Posterior vena cava (tissue), 2 donors: ENCODE measurements around the gene TMEM255B. TPM values are rescaled to one million over a fixed set of nuclear protein-coding genes. Genes with fewer than 3 reads are reported as not detected.
"Not testable (repeated sequence)": the region's sequence is repeated elsewhere in the genome, so short reads cannot be mapped to it uniquely, and the experiment has no call there.

Experiments used
- DNase-seq: peaks from one replicate; pipeline ENCODE4 v3.0.0-alpha.2; 2020; ENCODE audit warnings: low spot score
- intact Hi-C, 2 donors: fragments of 100-400 bp; cut with DNase I; formaldehyde crosslinking; loops; one replicate each; pipeline versions ENCODE4 v1.14.1 to v1.14.2; 2022 to 2023
- long read RNA-seq, 2 donors: library from polyadenylated mRNA; unstranded; transcript quantifications; one replicate each; pipeline ENCODE4 v2.0.0, GENCODE V29; 2020 to 2021
- total RNA-seq, 2 donors: library from RNA; stranded (reverse); fragmentation: NEBNext Ultra II Directional; extraction: Animal tissue kit (Norgen Biotek cat#: 25700); gene quantifications; one replicate each; pipeline ENCODE4 v1.2.1, GENCODE V29; 2021
- donor health status: DM: yes; HTN: yes; CAD: no.
- donor health status: DM: yes; HTN: yes; CAD: no.

The TMEM255B gene
- total RNA-seq, result 10 to 100 TPM; 20.2 to 22.9 TPM
- long read RNA-seq, donor 1, full-length matches to known transcripts, result 1 of 4 reads
- long read RNA-seq, donor 1, partial matches to known transcripts, result 1 of 4 reads
- long read RNA-seq, donor 1, other reads (novel, unspliced or antisense), result 2 of 4 reads
- long read RNA-seq, donor 2, full-length matches to known transcripts, result 11 of 29 reads
- long read RNA-seq, donor 2, partial matches to known transcripts, result 0 of 29 reads
- long read RNA-seq, donor 2, other reads (novel, unspliced or antisense), result 18 of 29 reads

DNA sequence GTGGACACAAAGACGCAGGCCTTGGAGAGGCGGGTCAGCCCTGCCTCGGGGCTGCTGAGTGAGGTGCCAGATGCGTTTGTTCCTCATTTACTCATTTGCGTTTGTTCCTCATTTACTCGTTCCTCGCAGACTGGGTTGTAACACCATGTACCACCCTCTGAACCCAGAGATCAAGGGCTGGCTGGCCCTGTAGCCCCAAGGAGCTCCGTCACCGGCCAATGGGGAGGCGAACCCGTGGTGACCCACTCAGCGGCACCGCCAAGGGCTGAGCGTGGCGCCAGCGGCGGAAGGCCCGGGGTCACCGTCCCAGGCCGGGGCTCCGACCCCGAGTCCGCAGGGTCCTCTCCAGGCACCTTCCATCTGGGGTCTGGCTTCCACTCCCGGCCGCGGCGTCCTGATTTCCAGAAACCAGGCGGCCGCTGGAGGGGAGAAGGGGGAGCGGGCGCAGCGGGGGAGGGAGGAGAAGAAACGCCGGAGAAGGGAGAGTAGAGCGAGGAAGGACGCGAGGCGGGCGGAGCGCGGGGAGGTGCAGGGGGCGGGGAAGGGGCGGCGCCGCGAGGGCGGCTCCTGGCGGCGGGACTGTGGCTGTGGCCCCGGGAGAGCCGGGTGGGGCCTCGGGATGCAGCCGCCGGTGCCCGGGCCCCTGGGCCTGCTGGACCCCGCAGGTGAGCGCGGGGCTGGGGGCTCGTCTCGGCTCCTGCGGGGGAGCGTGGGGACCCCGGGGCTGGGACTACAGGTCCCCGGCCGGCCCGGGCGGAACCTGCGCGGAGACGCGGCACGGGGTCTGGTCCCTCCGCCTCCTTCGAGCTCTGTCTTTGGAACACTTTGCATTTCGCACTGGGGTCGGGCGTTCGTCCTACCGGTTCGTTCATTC is at the start of gene TMEM255B:
Gene TMEM255B, plus strand, starts transcription at position 576 of the 874 bp plus-strand sequence. Its CDS starts 44 bp downstream, at position 620.
- intact Hi-C loops, result no loop called here

DNA sequence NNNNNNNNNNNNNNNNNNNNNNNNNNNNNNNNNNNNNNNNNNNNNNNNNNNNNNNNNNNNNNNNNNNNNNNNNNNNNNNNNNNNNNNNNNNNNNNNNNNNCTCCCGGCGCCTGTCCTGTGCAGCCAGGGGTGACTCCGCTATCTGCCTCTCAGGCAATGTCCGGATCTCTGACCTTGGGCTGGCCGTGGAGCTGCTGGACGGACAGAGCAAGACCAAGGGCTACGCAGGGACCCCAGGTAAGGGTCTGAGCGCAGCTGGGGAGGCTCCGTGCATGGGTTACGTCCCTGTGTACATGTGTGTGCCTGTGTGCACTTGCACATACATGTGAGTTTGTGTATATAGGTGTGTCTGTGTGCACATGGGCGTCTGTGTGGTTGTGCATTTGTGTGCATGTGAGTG is 36.1 kb upstream of the TMEM255B start:
- peak; percentile 53 for DNase-seq
- intact Hi-C loops, result no loop called here

More for the DNA sequence above, at the start of gene TMEM255B:
- DNase-seq, result peak; percentile 97

DNA sequence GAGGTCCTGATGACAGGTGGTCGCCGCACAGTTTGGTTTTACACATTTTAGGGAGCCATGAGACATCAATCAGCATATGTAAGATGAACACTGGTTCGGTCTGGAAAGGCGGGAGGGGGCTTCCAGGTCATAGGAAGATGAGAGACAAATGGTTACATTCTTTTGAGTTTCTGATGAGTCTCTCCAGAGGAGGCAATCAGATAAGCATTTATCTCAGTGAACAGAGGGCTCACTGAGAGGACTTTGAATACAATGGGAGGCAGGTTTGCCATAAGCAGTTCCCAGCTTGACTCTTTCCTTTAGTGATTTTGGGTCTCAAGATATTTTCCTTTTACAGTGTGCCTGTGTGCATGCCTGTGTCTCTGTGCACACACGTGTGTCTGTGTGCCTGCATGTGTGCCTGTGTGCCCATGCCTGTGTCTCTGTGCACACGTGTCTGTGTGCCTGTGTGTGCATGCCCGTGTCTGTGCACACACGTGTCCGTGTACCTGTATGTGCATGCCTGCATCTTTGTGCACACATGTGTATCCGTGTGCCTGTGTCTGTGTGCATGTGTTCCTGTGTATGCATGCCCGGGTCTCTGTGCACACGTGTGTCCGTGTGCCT is 35.5 kb upstream of the TMEM255B start:
- intact Hi-C loops, result no loop called here
- DNase-seq, result no peak

- DNase-seq, result peak; percentile 75
- intact Hi-C loops, result no loop called here
These were observed 34.8 kb upstream of the TMEM255B start for GRCh38 chr13:113724016-113724758.

GRCh38 chr13:113724780-113725315 is 34.2 kb upstream of the TMEM255B start:
- intact Hi-C loops, result no loop called here
- DNase-seq, result peak; percentile 91

GRCh38 chr13:113725329-113726105 is 33.5 kb upstream of the TMEM255B start:
- DNase-seq, result peak; percentile 83

GRCh38 chr13:113726106-113726821 is 32.8 kb upstream of the TMEM255B start:
- intact Hi-C loops, result not testable (repeated sequence)
- DNase-seq, result peak; percentile 81

More at GRCh38 chr13:113725329-113726105, 33.5 kb upstream of the TMEM255B start:
- intact Hi-C loops, result not testable (repeated sequence)

DNA sequence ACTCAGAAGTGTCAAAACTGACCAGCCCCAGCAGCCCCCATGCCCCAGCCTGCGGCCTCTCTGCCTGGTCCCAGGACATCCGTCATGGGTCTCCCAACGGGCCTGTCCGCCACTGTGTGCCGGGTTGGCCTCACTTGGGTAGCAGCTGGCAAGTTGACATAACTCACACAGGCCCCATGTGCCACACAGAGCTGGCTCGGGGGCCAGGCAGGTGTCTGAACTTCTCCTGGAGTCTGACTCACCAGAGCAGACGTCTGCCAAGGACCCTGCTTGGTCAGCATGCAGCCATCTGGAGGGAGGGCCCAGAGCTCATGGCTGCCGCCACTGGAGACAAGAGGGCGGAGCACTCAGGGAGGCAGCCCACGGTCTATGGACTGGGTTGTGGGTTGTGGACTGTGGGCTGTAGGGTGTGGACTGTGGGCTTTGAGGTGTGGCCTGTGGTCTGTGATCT is 32.0 kb upstream of the TMEM255B start:
- intact Hi-C loops, result no loop called here
- peak; percentile 81 for DNase-seq

- intact Hi-C loops, result no loop called here
- peak; percentile 81 for DNase-seq
These were observed 30.4 kb upstream of the TMEM255B start for GRCh38 chr13:113728571-113729054.

GRCh38 chr13:113729187-113730019 is 29.6 kb upstream of the TMEM255B start:
- peak; percentile 69 for DNase-seq
- intact Hi-C loops, result no loop called here

DNA sequence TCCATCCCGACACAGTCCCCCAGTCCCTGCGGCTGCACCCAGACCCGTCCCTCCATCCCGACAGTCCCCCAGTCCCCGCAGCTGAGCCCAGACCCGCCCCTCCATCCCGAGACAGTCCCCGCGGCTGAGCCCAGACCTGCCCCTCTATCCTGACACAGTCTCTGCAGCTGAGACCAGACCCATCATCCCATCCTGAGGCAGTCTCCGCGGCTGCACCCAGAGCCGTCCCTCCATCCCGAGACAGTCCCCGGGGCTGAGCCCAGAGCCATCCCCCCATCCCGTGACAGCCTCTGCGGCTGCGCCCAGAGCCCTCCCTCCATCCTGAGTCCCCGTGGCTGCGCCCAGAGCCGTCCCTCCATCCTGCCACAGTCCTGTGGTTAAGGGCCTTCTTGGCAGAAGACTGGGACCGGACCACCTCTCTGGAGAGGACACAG is 28.8 kb upstream of the TMEM255B start:
- intact Hi-C loops, result no loop called here
- DNase-seq, result peak; percentile 64

- intact Hi-C loops, result no loop called here
- DNase-seq, result peak; percentile 69
These were observed 28.2 kb upstream of the TMEM255B start for GRCh38 chr13:113730831-113731191.

DNA sequence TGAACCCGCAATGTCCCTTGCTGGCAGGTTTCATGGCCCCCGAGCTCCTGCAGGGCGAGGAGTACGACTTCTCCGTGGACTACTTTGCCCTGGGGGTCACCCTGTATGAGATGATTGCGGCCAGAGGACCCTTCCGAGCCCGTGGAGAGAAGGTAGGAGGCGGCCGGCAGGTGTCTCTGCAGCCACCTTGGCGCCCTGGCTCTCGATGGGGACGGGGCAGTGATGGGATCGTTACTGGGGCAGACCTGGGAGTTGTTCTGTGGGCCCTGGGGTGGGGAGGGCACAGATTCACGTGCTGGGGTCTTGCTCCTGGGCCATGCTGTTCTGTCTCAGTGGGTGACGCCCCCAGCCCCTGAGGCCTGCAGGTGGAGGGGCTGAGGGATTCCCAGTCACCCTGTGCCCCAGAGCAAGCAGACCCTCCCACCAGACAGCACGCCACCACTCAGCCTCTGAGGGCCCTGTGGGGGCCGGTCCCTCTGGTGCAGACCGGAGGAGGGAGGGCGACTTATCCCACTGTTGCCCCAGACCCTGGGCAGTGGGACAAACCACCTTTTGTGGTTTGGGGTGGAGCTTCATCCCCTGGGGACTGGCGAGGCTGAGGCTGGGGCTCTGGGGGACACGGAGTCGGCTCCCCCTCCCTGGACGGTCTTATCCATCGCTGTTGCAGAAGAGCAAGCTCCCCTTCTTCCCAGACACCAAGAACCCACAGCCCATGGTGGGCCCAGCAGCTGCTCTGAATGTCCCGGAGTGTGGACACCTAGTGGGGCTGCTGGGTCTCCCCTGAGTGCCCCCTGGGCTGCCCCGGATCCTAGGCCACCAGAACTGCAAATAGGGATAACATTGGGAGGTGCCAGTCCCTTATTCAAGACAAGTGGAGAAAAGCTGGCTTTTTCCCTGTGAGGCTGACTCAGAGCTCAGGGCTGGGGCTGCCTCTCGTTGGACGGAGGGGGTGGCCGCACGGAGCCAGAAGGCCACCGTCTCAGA is 27.5 kb upstream of the TMEM255B start:
- DNase-seq, result peak; percentile 70

DNA sequence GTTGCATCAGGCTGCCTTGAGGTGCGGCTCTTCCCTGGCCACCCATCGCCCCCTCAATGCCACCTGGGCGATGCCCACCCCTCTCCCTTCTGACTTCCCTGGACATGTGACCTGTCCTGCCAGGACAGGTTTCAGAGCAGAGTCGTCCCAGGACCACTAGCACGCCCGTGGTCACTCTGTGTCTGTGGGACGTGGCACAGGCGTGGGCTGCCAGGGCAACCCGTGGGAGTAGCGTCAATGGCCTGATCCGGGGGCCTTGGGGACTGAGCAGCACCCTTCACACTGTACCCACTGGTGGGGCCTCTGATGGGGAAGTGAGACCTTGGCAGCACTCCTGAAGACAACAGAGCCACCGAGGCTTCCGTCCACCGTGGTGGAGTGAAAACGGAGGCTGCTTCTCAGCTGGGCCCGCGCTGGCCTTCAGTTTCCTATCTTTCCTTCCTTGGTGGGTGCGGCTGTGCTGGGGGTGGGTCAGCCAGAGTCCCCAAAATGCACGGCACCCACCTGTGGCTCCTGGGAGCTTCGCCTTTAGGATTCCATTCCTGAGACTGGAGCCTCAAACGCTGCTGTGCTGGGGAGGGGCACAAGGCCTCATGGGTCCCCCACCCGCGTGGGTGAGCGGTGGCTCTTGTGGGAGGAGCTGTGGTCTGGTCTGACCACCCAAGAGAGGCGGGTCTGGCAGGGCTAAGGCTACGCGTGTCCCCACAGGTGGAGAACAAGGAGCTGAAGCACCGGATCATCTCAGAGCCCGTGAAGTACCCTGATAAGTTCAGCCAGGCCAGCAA is 26.7 kb upstream of the TMEM255B start:
- intact Hi-C loops, result no loop called here
- peak; percentile 76 for DNase-seq

More for the DNA sequence above, 27.5 kb upstream of the TMEM255B start:
- intact Hi-C loops, result no loop called here
